Ishikawa (cell line): ENCODE measurements around the gene POC1B.

ENCODE experiments used
- CEBPB ChIP-seq: IDR thresholded peaks from 2 replicates; pipeline ENCODE4 v1.6.1; 2012
- CREB1 ChIP-seq: IDR thresholded peaks from 2 replicates; pipeline ENCODE4 v1.6.1; 2012; ENCODE audit warnings: low read depth
- EGR1 ChIP-seq: IDR thresholded peaks from 2 replicates; pipeline ENCODE4 v1.6.1; 2012
- EP300 ChIP-seq: IDR thresholded peaks from 2 replicates; pipeline ENCODE4 v1.6.1; 2012; ENCODE audit warnings: borderline replicate concordance
- FOXM1 ChIP-seq: IDR thresholded peaks from 2 replicates; pipeline ENCODE4 v1.6.1; 2012; ENCODE audit warnings: low read depth, borderline replicate concordance
- MAX ChIP-seq: IDR thresholded peaks from 2 replicates; pipeline ENCODE4 v1.6.1; 2012
- NFIC ChIP-seq: IDR thresholded peaks from 2 replicates; pipeline ENCODE4 v1.6.1; 2012
- RAD21 ChIP-seq: IDR thresholded peaks from 2 replicates; pipeline ENCODE4 v1.6.1; 2012; ENCODE audit warnings: low read depth
- REST ChIP-seq: IDR thresholded peaks from 2 replicates; pipeline ENCODE4 v1.6.1; 2012; ENCODE audit warnings: low read depth, mild to moderate bottlenecking
- TAF1 ChIP-seq: IDR thresholded peaks from 2 replicates; pipeline ENCODE4 v1.6.1; 2012; ENCODE audit warnings: low read depth, mild to moderate bottlenecking
- TCF12 ChIP-seq: IDR thresholded peaks from 2 replicates; pipeline ENCODE4 v1.6.1; 2012; ENCODE audit warnings: low read depth
- TEAD4 ChIP-seq: IDR thresholded peaks from 2 replicates; pipeline ENCODE4 v1.6.1; 2012
- USF1 ChIP-seq: IDR thresholded peaks from 2 replicates; pipeline ENCODE4 v1.6.1; 2012
- YY1 ChIP-seq: IDR thresholded peaks from 2 replicates; pipeline ENCODE4 v1.6.1; 2012; ENCODE audit warnings: low read depth
- ZBTB7A ChIP-seq: IDR thresholded peaks from 2 replicates; pipeline ENCODE4 v1.6.1; 2012; ENCODE audit warnings: low read depth

The POC1B gene

GRCh38 chr12:89573051-89573810 lies 47.4 kb upstream of the POC1B start:
- no peak for TF ChIP-seq TCF12
- TF ChIP-seq CEBPB: no peak
- TF ChIP-seq RAD21: no peak
- no peak for TF ChIP-seq USF1
- TF ChIP-seq EGR1: no peak

- TF ChIP-seq FOXM1 (no peak), EGR1 (no peak), YY1 (no peak), TEAD4 (no peak), USF1 (no peak), RAD21 (no peak), MAX (no peak), CEBPB (no peak), EP300 (no peak), NFIC (no peak), ZBTB7A (no peak), CREB1 (no peak), TAF1 (no peak), TCF12 (no peak)
Observed at GRCh38 chr12:89571491-89572195, 45.8 kb upstream of the POC1B start.

- no peak for TF ChIP-seq MAX
- TF ChIP-seq NFIC: no peak
- no peak for TF ChIP-seq USF1
- no peak for TF ChIP-seq CREB1
- no peak for TF ChIP-seq CEBPB
- no peak for TF ChIP-seq REST
- TF ChIP-seq ZBTB7A: no peak
- TF ChIP-seq EGR1: no peak
- TF ChIP-seq TEAD4: no peak
Observed at GRCh38 chr12:89568484-89568883, 42.6 kb upstream of the POC1B start.

- no peak for TF ChIP-seq REST
- no peak for TF ChIP-seq YY1
- no peak for TF ChIP-seq NFIC
- TF ChIP-seq TEAD4: no peak
- no peak for TF ChIP-seq TAF1
- TF ChIP-seq EP300: no peak
- TF ChIP-seq USF1: no peak
- no peak for TF ChIP-seq TCF12
- no peak for TF ChIP-seq CREB1
- TF ChIP-seq MAX: no peak
- TF ChIP-seq FOXM1: no peak
- TF ChIP-seq EGR1: no peak
- TF ChIP-seq ZBTB7A: no peak
- no peak for TF ChIP-seq CEBPB
- no peak for TF ChIP-seq RAD21
Observed at GRCh38 chr12:89567691-89568239, 41.9 kb upstream of the POC1B start.
